ENCODE data around the gene SLC6A3. TPM values are rescaled to one million over a fixed set of nuclear protein-coding genes. Genes with fewer than 3 reads are reported as not detected.
"Not testable (repeated sequence)": the region's sequence is repeated elsewhere in the genome, so short reads cannot be mapped to it uniquely, and the experiment has no call there.

Gene SLC6A3
- total RNA-seq, 1 donor from 2014 or later = 0.16 TPM

GRCh38 chr5:1367149-1367548 is 78.1 kb downstream of the SLC6A3 start:
- no peak for ATAC-seq

DNA sequence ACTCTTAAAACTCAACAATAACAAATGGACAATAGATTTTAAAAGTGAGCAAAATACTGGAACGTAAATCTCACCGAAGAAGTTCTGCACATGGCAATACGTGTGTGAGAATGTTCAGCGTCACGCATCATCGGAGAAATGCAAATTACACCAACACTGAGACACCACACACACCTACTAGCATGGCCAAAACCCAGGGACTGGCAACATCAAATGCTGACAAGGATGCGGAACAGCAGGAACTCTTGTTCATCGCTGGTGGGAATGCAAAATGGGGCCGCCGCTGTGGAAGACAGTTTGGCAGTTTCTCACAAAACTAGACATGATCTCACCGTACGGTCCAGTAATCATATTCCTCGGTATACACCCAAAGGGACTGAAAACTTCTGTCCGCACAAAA is 78.7 kb downstream of the SLC6A3 start:
- ATAC-seq = no peak

DNA sequence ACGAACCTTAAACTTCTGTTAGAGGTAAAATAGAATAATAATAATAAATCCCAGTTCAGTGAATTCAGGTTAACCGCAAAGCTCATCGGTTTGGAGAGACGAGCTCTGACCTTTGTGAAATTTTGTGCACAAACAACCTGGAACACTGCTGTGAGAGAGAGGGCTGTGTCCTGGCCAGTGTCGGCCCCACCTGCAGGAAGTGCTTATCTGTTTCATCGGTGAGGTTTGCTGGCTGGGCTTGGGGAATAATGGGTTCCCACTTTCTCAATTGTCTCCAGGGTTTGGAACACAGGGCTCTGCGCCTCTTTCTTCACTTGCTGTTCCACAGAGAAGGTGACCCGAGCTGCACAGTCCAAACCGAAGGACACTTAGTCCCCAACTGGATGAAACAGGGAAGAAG is 81.0 kb downstream of the SLC6A3 start:
- no peak for ATAC-seq

DNA sequence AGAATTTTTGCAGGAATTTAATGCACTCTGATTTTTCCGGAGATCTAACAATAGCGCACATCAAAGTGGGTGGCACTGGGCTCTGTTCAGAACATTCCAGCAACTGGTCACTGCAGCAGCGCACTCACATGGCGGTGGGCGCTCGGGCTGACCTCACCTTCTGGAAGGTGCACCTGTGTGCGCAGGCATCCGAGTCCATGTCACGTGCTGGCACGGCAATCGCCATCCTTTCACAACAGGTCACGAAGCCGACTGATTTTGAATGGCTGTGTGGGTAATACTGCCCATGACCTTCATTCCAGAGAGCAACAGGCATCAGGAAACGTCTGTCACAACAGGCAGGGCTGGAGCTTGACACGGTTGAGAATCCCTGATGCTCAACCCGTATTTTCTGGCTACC is 81.7 kb downstream of the SLC6A3 start:
- ATAC-seq = no peak

- ATAC-seq = peak; percentile 16
These were observed 82.1 kb downstream of the SLC6A3 start for GRCh38 chr5:1363160-1363559.

- no peak for ATAC-seq
These were observed 82.8 kb downstream of the SLC6A3 start for GRCh38 chr5:1362242-1363015.

GRCh38 chr5:1360861-1361260 is 84.4 kb downstream of the SLC6A3 start:
- no peak for ATAC-seq

DNA sequence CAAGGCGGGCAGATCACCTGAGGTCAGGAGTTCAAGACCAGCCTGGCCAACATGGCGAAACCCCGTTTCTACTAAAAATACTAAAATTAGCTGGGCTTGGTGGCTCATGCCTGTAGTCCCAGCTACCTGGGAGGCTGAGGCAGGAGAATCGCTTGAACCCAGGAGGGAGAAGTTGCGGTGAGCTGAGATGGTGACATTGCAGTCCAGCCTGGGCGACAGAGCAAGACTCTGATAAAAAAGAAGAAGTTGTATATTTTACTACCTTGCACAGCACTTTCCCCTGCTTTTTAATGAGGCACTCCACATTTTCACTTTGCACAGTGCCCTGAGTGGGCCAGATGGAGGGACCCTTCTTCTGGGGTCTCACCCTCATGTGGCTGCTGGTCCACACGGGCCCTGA is 84.9 kb downstream of the SLC6A3 start:
- ATAC-seq = not testable (repeated sequence)

DNA sequence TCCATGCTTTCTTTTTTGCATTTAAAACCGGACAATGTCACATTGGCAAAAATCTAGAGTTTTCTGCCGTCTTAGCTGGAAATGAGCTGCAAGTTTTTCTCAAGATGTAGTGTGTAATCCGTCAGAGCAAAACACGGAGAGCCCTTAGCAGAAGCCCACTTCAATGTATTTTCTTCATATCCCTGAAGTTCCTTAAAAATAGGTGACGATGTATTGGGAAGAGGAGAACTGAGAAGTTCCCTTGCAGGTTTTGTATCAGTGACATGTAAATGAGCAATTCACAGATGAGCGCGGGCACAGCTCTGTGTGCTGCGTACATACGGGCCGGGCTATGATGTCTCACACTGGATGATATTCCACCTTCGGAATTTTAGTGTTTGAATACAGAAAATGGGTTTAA is 85.5 kb downstream of the SLC6A3 start:
- ATAC-seq = no peak

DNA sequence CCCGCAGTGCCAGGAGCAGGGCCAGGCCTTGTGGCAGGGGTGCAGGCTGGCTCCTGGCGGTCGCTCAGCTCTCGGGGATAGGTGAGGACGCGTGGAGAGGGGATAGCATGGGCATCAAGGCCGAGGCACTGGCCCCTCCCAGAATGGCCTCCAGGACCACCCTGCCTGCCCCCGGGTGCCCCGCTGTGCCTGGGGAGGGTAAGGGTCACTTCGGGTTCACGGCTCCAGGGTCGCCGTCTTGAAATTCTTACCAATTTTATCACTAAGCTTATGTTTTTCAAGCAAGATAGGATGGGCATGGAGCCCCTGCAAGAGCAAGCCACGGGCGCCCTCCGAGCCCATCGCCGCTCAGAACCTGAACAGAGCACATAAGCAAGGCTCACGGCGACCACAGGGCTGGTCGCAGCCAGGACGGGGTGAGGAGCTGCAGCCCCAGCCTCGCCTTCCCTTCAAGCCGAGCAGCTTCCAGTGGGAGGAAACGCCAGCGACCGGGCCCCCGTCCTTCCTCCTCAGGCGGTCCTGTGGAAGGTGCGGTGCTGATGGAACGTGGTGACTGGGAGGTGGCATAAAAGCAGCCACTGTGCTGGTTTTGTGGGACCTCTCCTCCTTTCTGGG is 86.1 kb downstream of the SLC6A3 start:
- ATAC-seq = no peak

- ATAC-seq = no peak
These were observed 86.6 kb downstream of the SLC6A3 start for GRCh38 chr5:1358726-1359025.

- ATAC-seq = no peak
These were observed 87.1 kb downstream of the SLC6A3 start for GRCh38 chr5:1357946-1358725.

GRCh38 chr5:1356873-1357787 is 88.1 kb downstream of the SLC6A3 start:
- ATAC-seq = no peak

- no peak for ATAC-seq
These were observed 90.7 kb downstream of the SLC6A3 start for GRCh38 chr5:1354576-1354975.

DNA sequence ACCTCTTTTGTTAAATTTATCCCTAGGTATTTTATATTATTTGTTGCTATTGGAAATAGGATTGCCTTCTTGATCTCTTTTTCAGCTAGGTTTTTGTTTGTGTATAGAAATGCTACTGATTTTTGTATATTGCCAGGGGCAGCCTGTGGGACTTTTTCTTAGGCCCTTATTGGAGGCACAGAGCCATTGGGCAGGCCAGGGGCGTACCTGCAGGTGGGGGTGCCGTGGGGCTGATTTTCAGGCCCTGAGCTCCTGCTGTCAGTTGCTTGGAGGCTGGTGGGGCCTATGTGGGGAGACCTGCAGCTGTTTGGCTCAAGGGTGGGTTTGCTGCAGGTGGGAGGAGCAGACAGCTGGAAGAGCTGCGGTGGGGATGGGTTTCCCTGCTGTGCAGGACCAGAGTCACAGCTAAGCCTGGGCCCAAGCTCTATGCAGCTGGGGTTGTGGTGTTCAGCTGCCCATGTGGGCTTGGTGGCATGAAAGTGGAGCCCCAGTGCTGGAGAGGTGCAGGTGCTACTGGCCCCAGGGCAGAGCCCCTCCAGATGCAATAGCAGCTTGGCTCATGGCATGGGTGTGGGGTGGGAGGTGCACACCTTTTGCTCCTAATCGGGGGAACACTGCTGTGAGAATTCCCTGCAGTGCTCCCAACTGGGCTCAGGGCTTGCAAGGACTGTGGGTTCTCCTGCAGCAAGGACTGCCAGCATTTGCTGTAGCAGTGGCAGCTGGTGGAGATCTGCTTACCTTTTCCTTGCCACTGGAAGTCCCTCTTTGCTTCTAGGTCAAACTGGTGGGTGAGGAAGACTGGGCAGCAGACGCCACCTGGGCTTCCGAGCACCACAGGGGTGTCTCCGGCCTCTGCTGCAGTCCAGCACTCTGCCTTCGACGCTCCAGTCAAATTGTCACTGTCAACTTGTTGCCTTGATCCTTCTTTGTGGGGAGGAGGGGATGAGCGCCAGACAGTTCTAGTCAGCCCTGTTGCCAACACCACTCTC is 92.7 kb downstream of the SLC6A3 start:
- ATAC-seq = no peak

- no peak for ATAC-seq
These were observed 94.1 kb downstream of the SLC6A3 start for GRCh38 chr5:1351156-1351555.

GRCh38 chr5:1349246-1349645 is 96.0 kb downstream of the SLC6A3 start:
- no peak for ATAC-seq

- no peak for ATAC-seq
These were observed 96.3 kb downstream of the SLC6A3 start for GRCh38 chr5:1348986-1349245.

DNA sequence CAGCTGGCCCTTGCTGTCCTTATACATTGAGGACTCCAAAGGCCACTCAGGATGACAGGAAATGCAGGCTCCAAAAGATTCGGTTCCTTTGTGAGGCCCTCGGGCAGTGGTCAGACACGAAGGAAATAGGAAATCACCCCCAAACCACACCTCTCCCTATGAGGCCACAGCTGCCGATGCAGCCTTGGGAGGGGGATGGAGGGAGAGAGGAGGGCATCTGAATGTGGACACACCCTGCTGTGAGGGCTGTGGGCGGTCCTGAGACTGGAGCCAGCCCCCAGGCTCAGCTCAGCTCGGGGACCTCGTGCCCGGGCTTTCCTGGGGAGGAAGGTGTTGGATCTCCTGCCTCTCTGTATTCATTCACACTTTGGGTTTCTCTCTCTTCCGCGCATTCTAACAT is 97.7 kb downstream of the SLC6A3 start:
- no peak for ATAC-seq

DNA sequence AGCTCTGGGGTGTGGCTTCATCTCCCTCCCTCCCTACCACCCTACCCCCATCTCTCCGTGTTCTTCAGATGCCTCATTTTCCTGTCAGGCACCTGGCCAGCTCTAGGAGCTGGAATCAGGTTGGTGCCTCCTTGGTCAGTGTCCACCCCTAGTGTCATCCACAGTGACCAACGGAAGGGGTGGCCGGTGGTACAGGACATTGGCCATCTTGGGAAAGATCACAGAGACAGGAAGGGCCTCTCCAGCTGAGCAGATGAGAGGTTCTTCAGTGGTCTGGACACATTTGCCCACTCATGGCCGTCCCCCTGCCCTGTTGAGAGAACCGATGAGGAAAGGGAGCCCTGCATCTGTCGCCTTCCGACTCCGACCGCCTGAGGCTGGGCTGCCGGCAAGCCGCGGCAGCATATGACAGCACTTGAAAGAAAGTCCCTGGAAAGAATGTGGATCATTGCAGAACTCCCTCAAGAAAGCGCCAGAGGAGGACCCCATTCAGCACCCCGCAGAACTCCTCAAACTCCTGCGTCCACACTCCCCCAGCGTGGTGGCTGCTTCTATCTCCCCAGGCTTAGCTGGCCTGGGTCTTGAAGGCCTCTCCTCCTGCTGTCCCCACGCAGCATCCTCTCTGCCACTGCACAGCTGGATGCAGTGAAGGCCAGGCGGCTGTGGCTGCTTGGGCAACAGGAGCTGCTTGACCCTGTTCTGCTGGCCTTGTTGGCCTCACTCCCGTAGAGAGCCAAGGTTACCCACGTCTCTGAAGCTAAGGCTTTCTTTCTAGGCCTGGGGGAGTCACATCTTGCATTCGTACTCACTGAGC is 98.4 kb downstream of the SLC6A3 start:
- ATAC-seq = no peak
